ENCODE measurements around the gene ADGRG4.

ADGRG4 gene

DNA sequence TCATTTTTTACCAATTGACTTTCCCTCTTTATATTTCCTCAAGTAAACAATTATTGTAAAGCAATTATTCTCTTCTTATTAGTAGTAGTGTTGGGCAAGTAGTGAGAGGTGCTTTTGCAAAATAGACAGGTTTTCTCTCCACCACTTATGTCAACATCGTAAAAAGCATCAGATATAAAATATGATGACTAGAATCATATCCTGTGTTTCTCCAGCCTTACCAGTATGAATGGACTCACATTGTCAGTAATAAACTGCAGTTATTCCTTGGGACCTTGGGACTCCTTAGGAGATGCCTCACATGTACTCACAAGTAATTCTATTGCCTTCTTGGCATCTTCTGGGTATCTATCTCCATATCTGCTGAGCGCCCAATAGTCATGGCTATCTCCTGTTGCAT lies 146.5 kb downstream of the ADGRG4 start:
- H3K36me3 ChIP-seq (ENCODE audit: insufficient read depth, insufficient read length, low read length) = no peaks in the 10 kb centered on the region
- DNase-seq (ENCODE audit: low read depth, low spot score) = no peak
- TF ChIP-seq SUZ12 (IDR thresholded peaks at IDR 0.05; ENCODE audit: extremely low read depth, insufficient read depth, insufficient read length) = no peak
- no peak for TF ChIP-seq YY1 (IDR thresholded peaks at IDR 0.05; ENCODE audit: insufficient read depth, insufficient read length)
- TF ChIP-seq ZNF274 (IDR thresholded peaks at IDR 0.05; ENCODE audit: low read depth, low read length) = no peak

DNA sequence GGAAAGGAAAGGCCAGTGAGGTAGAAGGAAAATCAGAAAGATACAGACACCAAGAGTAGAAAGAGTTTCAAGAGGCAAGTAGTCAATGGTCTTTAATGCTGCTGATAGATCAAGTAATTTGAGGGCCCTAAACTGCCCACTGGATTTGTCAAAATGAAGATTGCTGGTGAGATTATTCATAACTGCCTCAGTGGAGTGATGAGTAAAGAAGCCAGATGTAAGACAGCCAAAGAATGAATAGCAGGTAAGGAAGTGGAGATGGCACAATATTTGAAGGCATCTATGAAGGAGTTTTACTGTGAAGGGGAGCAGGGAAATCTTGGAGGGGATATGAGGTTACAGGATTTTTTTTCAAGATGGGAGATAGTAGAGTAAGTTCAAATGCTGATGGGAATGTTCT lies 147.2 kb downstream of the ADGRG4 start:
- Histone ChIP-seq H3K9me3 (ENCODE audit: insufficient read depth, low read length) (no peaks in the 10 kb centered on the region), H3K27me3 (ENCODE audit: insufficient read depth, insufficient read length) (no peaks in the 10 kb centered on the region), H3K4me3 (ENCODE audit: insufficient read length, low read depth) (no peak overlapping the region), H3K4me1 (ENCODE audit: insufficient read depth, insufficient read length) (no peaks in the 10 kb centered on the region), H3K36me3 (ENCODE audit: insufficient read depth, insufficient read length, low read length) (no peaks in the 10 kb centered on the region), H3K9ac (ENCODE audit: insufficient read length, low read depth) (no peak overlapping the region)
- DNase-seq (ENCODE audit: low read depth, low spot score) = no peak
- TF ChIP-seq ZNF274 (IDR thresholded peaks at IDR 0.05; ENCODE audit: low read depth, low read length) (no peak), SUZ12 (IDR thresholded peaks at IDR 0.05; ENCODE audit: extremely low read depth, insufficient read depth, insufficient read length) (no peak), YY1 (IDR thresholded peaks at IDR 0.05; ENCODE audit: insufficient read depth, insufficient read length) (no peak)

More for the DNA sequence above, 146.5 kb downstream of the ADGRG4 start:
- no peaks in the 10 kb centered on the region for H3K9me3 ChIP-seq (ENCODE audit: insufficient read depth, low read length)
- H3K4me1 ChIP-seq (ENCODE audit: insufficient read depth, insufficient read length) = no peaks in the 10 kb centered on the region
- no peak overlapping the region for H3K9ac ChIP-seq (ENCODE audit: insufficient read length, low read depth)
- H3K4me3 ChIP-seq (ENCODE audit: insufficient read length, low read depth) = no peak overlapping the region
- no peaks in the 10 kb centered on the region for H3K27me3 ChIP-seq (ENCODE audit: insufficient read depth, insufficient read length)

DNA sequence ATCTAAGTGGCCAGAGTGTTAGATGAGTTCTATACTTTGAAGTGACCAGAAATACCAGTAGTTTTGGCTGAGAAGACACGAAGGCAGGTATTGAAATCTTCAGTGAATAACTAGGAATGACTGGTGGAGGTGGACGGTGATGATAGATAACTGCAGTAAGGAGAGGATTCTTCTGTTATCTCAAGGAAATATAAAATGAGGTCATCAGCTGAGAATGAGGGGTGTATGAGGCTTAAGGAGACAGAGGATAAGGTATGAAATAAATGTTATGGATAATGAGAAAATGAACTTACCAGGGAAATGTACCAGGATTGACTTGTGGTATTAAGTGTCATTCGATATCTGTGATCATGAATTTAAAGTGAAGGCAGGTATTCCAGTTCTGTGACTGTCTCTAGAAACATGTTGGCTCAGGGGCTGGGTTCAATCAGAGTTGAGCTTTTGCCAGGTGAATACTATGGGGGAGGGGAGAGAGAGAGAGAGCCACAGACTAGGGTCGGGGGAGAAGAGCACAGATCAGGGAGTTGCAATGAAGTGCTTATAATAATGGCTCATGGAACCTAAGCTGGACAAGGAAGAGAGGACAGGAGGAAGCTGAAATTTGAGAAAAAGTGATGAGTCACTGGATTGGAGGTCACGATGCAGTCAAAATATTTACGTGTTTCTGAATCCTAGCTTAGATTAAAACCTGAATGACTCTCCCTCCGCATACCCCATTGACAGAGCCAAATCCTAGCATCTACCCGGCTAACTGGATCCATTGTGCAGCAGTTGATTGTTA lies 149.5 kb downstream of the ADGRG4 start:
- Histone ChIP-seq H3K36me3 (ENCODE audit: insufficient read depth, insufficient read length, low read length) (no peaks in the 10 kb centered on the region), H3K9ac (ENCODE audit: insufficient read length, low read depth) (no peak overlapping the region), H3K4me1 (ENCODE audit: insufficient read depth, insufficient read length) (no peaks in the 10 kb centered on the region), H3K4me3 (ENCODE audit: insufficient read length, low read depth) (no peak overlapping the region), H3K9me3 (ENCODE audit: insufficient read depth, low read length) (no peaks in the 10 kb centered on the region), H3K27me3 (ENCODE audit: insufficient read depth, insufficient read length) (no peaks in the 10 kb centered on the region)
- TF ChIP-seq ZNF274 (IDR thresholded peaks at IDR 0.05; ENCODE audit: low read depth, low read length) (no peak), YY1 (IDR thresholded peaks at IDR 0.05; ENCODE audit: insufficient read depth, insufficient read length) (no peak), SUZ12 (IDR thresholded peaks at IDR 0.05; ENCODE audit: extremely low read depth, insufficient read depth, insufficient read length) (no peak)
- no peak for DNase-seq (ENCODE audit: low read depth, low spot score)

DNA sequence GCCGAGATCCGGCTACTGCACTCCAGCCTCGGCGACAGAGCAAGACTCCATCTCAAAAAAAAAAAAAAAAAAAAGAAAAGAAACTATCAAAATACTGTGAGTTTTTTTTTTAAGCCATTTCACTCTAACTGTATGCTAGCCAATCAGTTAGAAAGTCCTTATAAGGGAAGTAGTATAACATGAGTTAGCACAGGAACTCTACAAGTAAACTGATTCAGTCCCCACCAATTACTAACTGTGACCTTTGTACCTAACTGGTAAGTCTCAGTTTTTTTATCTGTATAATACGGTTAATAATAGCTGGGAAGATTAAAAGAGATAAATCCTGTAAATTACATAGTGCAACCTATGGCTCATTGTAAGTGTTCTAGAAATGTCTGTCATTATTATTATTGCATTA lies 151.9 kb downstream of the ADGRG4 start:
- H3K9me3 ChIP-seq (ENCODE audit: insufficient read depth, low read length) = no peaks in the 10 kb centered on the region
- no peaks in the 10 kb centered on the region for H3K27me3 ChIP-seq (ENCODE audit: insufficient read depth, insufficient read length)
- no peaks in the 10 kb centered on the region for H3K36me3 ChIP-seq (ENCODE audit: insufficient read depth, insufficient read length, low read length)
- H3K4me3 ChIP-seq (ENCODE audit: insufficient read length, low read depth) = no peak overlapping the region
- DNase-seq (ENCODE audit: low read depth, low spot score) = no peak
- H3K4me1 ChIP-seq (ENCODE audit: insufficient read depth, insufficient read length) = no peaks in the 10 kb centered on the region
- TF ChIP-seq ZNF274 (IDR thresholded peaks at IDR 0.05; ENCODE audit: low read depth, low read length) = no peak
- TF ChIP-seq YY1 (IDR thresholded peaks at IDR 0.05; ENCODE audit: insufficient read depth, insufficient read length) = no peak
- no peak for TF ChIP-seq SUZ12 (IDR thresholded peaks at IDR 0.05; ENCODE audit: extremely low read depth, insufficient read depth, insufficient read length)
- H3K9ac ChIP-seq (ENCODE audit: insufficient read length, low read depth) = no peak overlapping the region

DNA sequence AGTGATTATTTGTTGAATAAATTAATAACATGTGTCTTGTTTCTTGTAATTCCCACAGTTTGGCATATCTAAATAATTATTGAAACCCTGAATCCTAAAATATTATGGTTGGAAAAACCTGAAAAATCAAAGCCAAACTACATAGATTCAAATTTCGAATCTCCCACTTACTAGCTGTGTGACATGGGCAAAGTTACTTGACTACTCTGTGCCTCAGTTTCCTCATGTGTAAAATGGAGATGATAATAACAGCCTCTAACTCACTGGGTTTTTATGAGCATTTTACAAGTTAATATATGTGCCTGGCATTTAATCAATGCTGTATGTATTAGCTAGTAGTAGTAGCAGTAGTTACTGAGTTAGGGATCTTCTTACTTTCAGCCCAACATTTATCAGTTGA lies 152.4 kb downstream of the ADGRG4 start:
- no peak for DNase-seq (ENCODE audit: low read depth, low spot score)
- TF ChIP-seq ZNF274 (IDR thresholded peaks at IDR 0.05; ENCODE audit: low read depth, low read length) (no peak), YY1 (IDR thresholded peaks at IDR 0.05; ENCODE audit: insufficient read depth, insufficient read length) (no peak), SUZ12 (IDR thresholded peaks at IDR 0.05; ENCODE audit: extremely low read depth, insufficient read depth, insufficient read length) (no peak)

DNA sequence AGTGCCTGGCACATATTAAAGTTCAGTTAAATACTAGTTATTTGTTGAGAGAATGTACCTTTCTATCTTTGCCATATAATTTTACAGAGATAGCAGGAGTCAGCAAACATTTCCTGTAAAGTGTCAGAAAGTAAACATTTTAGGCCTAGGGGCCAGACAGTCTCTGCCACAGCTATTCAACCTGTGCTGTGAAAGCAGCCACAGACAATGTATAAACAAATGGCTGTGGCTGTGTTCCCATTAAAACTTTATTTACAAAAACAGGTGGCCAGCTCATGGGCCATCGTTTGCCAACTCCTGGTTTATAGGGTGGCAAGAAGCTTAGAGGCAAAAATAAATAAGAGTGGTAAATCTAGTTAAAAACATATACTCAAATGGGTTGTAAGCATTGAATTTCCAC lies 153.0 kb downstream of the ADGRG4 start:
- Histone ChIP-seq H3K27me3 (ENCODE audit: insufficient read depth, insufficient read length) (no peaks in the 10 kb centered on the region), H3K36me3 (ENCODE audit: insufficient read depth, insufficient read length, low read length) (no peaks in the 10 kb centered on the region), H3K4me1 (ENCODE audit: insufficient read depth, insufficient read length) (no peaks in the 10 kb centered on the region), H3K4me3 (ENCODE audit: insufficient read length, low read depth) (no peak overlapping the region), H3K9me3 (ENCODE audit: insufficient read depth, low read length) (no peaks in the 10 kb centered on the region), H3K9ac (ENCODE audit: insufficient read length, low read depth) (no peak overlapping the region)
- TF ChIP-seq SUZ12 (IDR thresholded peaks at IDR 0.05; ENCODE audit: extremely low read depth, insufficient read depth, insufficient read length) = no peak
- TF ChIP-seq ZNF274 (IDR thresholded peaks at IDR 0.05; ENCODE audit: low read depth, low read length) = no peak
- DNase-seq (ENCODE audit: low read depth, low spot score) = no peak

More for the DNA sequence above, 152.4 kb downstream of the ADGRG4 start:
- Histone ChIP-seq H3K9me3 (ENCODE audit: insufficient read depth, low read length) (no peaks in the 10 kb centered on the region), H3K36me3 (ENCODE audit: insufficient read depth, insufficient read length, low read length) (no peaks in the 10 kb centered on the region), H3K9ac (ENCODE audit: insufficient read length, low read depth) (no peak overlapping the region), H3K4me3 (ENCODE audit: insufficient read length, low read depth) (no peak overlapping the region), H3K27me3 (ENCODE audit: insufficient read depth, insufficient read length) (no peaks in the 10 kb centered on the region), H3K4me1 (ENCODE audit: insufficient read depth, insufficient read length) (no peaks in the 10 kb centered on the region)

DNA sequence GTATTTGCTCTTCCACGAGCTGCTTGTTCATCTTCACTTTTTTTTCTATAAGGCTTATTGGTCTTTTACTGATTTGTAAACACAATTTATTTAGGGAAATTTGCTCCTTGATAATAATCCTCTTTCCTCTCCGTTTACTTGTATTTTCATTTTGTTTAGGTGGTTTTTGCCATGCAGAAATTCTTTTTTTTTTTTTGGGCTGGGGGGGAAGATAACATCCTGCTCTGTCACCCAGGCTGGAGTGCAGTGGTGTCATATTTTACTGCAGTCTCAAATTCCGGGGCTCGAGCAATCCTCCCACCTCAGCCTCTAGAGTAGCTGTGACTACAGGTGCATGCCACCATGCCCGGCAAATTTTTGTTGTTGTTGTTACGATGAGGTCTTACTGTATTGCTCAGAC lies 155.4 kb downstream of the ADGRG4 start:
- TF ChIP-seq SUZ12 (IDR thresholded peaks at IDR 0.05; ENCODE audit: extremely low read depth, insufficient read depth, insufficient read length) = no peak
- TF ChIP-seq ZNF274 (IDR thresholded peaks at IDR 0.05; ENCODE audit: low read depth, low read length) = no peak
- no peak for TF ChIP-seq YY1 (IDR thresholded peaks at IDR 0.05; ENCODE audit: insufficient read depth, insufficient read length)
- H3K4me1 ChIP-seq (ENCODE audit: insufficient read depth, insufficient read length) = no peaks in the 10 kb centered on the region
- H3K4me3 ChIP-seq (ENCODE audit: insufficient read length, low read depth) = no peak overlapping the region
- no peaks in the 10 kb centered on the region for H3K36me3 ChIP-seq (ENCODE audit: insufficient read depth, insufficient read length, low read length)
- no peak for DNase-seq (ENCODE audit: low read depth, low spot score)
- no peaks in the 10 kb centered on the region for H3K9me3 ChIP-seq (ENCODE audit: insufficient read depth, low read length)
- no peak overlapping the region for H3K9ac ChIP-seq (ENCODE audit: insufficient read length, low read depth)
- H3K27me3 ChIP-seq (ENCODE audit: insufficient read depth, insufficient read length) = no peaks in the 10 kb centered on the region
